ENCODE results near the gene FMOD. TPM values are rescaled to one million over a fixed set of nuclear protein-coding genes. Genes with fewer than 3 reads are reported as not detected.

Gene FMOD
- 1 to 10 TPM in 1 of 2 donors, under 1 TPM in 1; 0.68 to 1.4 TPM for total RNA-seq

GRCh38 chr1:203351037-203351625, at the start of gene FMOD:
TSS of gene FMOD (minus strand) at chr1:203351122. CDS start at chr1:203348270, 2,852 bp downstream.
- Mint-ChIP-seq H3K9me3 (no peaks in the 10 kb centered on the region), H3K27ac (peak within 1 kb of the TSS; percentile 27 to 69), H3K36me3 (no peaks in the 10 kb centered on the region)
- peak in 1 of 2 donors; percentile 64 for ATAC-seq
- DNase-seq (ENCODE audit: low spot score in 2 of 2), result no peak

DNA sequence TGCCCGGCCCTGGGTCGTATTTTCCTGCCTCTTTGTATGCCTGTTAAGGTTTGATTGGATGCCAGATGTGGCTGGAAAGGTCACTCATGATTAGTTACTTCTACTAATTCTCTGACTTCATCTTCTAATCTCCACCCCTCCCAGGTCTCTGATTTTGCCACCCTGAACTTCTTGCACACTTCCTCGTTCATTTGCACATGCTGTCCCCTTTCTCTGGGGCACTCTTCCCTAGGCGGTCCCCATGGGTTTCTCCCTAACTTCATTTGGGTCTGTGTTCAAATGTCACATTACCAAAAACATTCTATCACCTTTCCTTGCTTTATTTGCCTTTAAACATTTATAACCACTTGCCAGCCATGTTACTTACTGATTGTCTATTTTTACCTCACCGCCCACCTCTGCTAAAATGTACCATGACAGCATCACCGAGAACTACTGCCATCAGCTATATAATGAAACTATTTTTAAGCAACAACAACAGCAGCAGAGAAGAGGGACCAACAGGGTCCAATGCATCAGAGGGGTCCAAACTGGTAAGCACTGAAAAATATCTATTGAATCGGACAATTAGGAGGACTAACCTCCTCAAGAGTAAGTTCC, 45.8 kb upstream of the FMOD start:
- Mint-ChIP-seq H3K9me3 (no peaks in the 10 kb centered on the region), H3K36me3 (no peaks in the 10 kb centered on the region), H3K27ac (no peak overlapping the region)
- ATAC-seq, result no peak
- no peak for DNase-seq (ENCODE audit: low spot score in 2 of 2)

DNA sequence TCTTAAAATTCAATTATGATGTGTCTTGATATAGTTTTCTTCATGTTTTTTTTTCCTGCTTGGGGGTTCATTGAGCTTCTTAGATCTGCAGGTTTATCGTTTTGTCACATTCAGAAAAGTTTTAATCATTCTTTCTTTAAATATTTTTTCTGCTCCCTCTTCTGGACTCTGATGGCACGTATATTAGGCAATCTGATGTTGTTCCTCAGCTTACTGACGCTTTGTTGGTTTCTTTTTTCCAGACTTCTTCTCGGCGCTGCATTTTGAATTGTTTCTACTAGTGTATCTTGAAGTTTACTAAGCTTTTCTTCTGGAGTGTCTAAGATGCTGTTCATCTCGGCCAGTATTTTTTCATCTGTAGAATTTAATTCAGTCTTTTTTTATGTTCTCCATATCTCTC, 44.8 kb upstream of the FMOD start:
- Mint-ChIP-seq H3K27ac (no peak overlapping the region), H3K36me3 (no peaks in the 10 kb centered on the region), H3K9me3 (no peaks in the 10 kb centered on the region)
- DNase-seq (ENCODE audit: low spot score in 2 of 2) (no peak), ATAC-seq (no peak)

DNA sequence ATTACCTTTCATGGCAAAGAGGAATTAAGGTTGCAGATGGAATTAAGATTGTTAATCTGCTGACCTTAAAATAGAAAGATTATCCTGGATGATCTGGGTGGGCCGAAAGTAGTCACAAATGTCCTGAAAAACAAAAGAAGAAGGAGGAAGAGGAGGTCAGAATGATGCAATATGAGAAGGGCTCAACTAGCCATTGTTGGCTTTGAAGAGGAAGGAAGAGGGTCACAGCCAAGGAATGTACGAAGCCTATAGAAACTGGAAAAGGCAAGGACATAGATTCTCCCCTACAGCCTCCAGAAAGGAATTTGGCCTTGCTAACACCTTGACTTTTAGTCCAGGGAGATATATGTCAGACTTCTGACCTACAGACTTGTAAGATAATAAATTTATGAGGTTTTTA, 39.4 kb upstream of the FMOD start:
- no peaks in the 10 kb centered on the region for H3K9me3 Mint-ChIP-seq
- DNase-seq (ENCODE audit: low spot score in 2 of 2) (no peak), ATAC-seq (no peak)
- H3K27ac Mint-ChIP-seq, result no peak overlapping the region
- H3K36me3 Mint-ChIP-seq, result no peaks in the 10 kb centered on the region

- DNase-seq (ENCODE audit: low spot score in 2 of 2), result no peak
- no peak for ATAC-seq
- Mint-ChIP-seq H3K36me3 (no peaks in the 10 kb centered on the region), H3K27ac (no peak overlapping the region), H3K9me3 (no peaks in the 10 kb centered on the region)
Measured at GRCh38 chr1:203388683-203389082, 37.8 kb upstream of the FMOD start.

GRCh38 chr1:203382026-203382425, 31.1 kb upstream of the FMOD start:
- DNase-seq (ENCODE audit: low spot score in 2 of 2), result no peak
- ATAC-seq, result no peak
- no peaks in the 10 kb centered on the region for H3K9me3 Mint-ChIP-seq
- H3K27ac Mint-ChIP-seq, result no peak overlapping the region
- no peaks in the 10 kb centered on the region for H3K36me3 Mint-ChIP-seq

DNA sequence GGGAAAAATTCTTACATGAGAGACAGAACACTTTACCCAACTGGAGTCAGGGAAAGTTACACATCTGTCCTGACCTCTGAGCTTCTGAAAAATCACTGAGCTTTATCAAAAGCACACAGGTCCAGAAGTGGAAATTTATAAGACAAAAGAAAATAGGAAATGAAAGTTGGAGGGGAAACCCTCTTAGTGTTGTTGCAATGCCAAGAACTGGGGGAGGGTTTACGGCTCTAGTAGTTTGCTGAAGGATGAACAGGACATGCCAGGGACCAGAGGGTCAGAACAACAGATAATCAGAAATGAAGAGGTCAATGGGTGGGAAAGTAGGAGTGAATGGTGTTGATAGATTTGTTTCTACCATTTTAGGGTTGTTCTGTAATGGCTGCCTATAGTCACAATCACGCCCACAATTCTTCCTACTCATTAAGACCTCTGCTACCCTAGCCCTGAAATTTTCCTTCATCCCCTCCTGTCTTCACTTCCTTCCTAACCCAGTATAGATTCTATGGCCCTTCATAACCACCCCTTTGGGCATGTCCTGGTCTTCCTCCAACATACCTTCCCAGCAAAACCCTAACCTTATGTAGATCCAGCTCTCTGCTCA, 30.3 kb upstream of the FMOD start:
- Mint-ChIP-seq H3K36me3 (no peaks in the 10 kb centered on the region), H3K27ac (no peak overlapping the region), H3K9me3 (no peaks in the 10 kb centered on the region)
- ATAC-seq (no peak), DNase-seq (ENCODE audit: low spot score in 2 of 2) (no peak)

DNA sequence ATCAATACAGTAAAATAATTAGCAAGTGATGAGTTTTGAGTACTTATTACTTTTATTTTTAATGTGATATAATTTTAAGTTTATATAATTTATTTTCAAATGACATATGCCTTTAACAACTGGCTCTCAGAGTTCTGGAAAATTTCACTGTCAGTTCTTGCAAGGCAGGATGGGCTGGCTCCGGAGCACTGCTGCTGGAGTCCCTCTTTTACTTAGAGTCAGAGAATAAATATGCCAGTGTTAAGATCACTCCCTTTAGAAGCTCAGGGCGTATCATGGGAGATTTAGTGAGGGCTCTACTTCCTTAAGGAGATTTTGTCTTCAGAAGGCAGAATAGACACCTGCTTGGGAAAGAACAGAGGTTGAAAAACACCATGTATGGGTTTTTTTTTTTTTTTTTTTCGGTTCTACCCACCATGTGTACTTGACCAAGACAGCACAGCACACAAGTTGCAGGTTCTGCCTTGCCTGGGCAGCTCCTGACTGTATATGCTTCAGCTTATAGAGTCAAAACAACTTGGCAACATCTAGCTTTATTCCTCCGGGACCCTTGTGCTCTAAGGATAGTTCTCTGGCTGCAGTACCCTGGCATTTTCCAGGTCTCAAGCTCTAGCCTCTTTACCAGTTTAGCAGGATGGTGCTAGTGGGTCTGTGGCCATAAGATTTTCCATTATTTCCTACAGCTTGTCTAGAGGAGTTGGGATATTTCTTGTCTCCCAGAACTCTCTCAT, 29.7 kb upstream of the FMOD start:
- Mint-ChIP-seq H3K9me3 (no peaks in the 10 kb centered on the region), H3K36me3 (no peaks in the 10 kb centered on the region)
- no peak for ATAC-seq

GRCh38 chr1:203379825-203380224, 28.9 kb upstream of the FMOD start:
- no peak for DNase-seq (ENCODE audit: low spot score in 2 of 2)
- H3K36me3 Mint-ChIP-seq, result no peaks in the 10 kb centered on the region
- no peak for ATAC-seq
- H3K9me3 Mint-ChIP-seq, result no peaks in the 10 kb centered on the region
- H3K27ac Mint-ChIP-seq, result no peak overlapping the region

More for the DNA sequence above, 29.7 kb upstream of the FMOD start:
- no peak for DNase-seq (ENCODE audit: low spot score in 2 of 2)
- no peak overlapping the region for H3K27ac Mint-ChIP-seq

- no peaks in the 10 kb centered on the region for H3K36me3 Mint-ChIP-seq
- no peak overlapping the region for H3K27ac Mint-ChIP-seq
- DNase-seq (ENCODE audit: low spot score in 2 of 2) (no peak), ATAC-seq (no peak)
- H3K9me3 Mint-ChIP-seq, result no peaks in the 10 kb centered on the region
Measured at GRCh38 chr1:203378556-203379245, 27.8 kb upstream of the FMOD start.

- no peak overlapping the region for H3K27ac Mint-ChIP-seq
- ATAC-seq (no peak), DNase-seq (ENCODE audit: low spot score in 2 of 2) (no peak)
- H3K9me3 Mint-ChIP-seq, result no peaks in the 10 kb centered on the region
- H3K36me3 Mint-ChIP-seq, result no peaks in the 10 kb centered on the region
Measured at GRCh38 chr1:203373991-203374390, 23.1 kb upstream of the FMOD start.

GRCh38 chr1:203373002-203373401, 22.1 kb upstream of the FMOD start:
- Mint-ChIP-seq H3K27ac (no peak overlapping the region), H3K36me3 (no peaks in the 10 kb centered on the region), H3K9me3 (no peaks in the 10 kb centered on the region)
- DNase-seq (ENCODE audit: low spot score in 2 of 2) (no peak), ATAC-seq (no peak)

GRCh38 chr1:203371288-203371687, 20.4 kb upstream of the FMOD start:
- H3K36me3 Mint-ChIP-seq, result no peaks in the 10 kb centered on the region
- H3K9me3 Mint-ChIP-seq, result no peaks in the 10 kb centered on the region
- no peak for ATAC-seq
- no peak for DNase-seq (ENCODE audit: low spot score in 2 of 2)
- H3K27ac Mint-ChIP-seq, result no peak overlapping the region

GRCh38 chr1:203369666-203370065, 18.7 kb upstream of the FMOD start:
- H3K27ac Mint-ChIP-seq, result peak overlapping the region in 1 of 2 donors; percentile 7
- no peak for DNase-seq (ENCODE audit: low spot score in 2 of 2)
- H3K36me3 Mint-ChIP-seq, result no peaks in the 10 kb centered on the region
- no peaks in the 10 kb centered on the region for H3K9me3 Mint-ChIP-seq
- ATAC-seq, result no peak

- peak overlapping the region in 1 of 2 donors; percentile 7 for H3K27ac Mint-ChIP-seq
- H3K9me3 Mint-ChIP-seq, result no peaks in the 10 kb centered on the region
- ATAC-seq (no peak), DNase-seq (ENCODE audit: low spot score in 2 of 2) (no peak)
- no peaks in the 10 kb centered on the region for H3K36me3 Mint-ChIP-seq
Measured at GRCh38 chr1:203368624-203369451, 17.9 kb upstream of the FMOD start.

- Mint-ChIP-seq H3K27ac (no peak overlapping the region), H3K9me3 (no peaks in the 10 kb centered on the region), H3K36me3 (no peaks in the 10 kb centered on the region)
- ATAC-seq (no peak), DNase-seq (ENCODE audit: low spot score in 2 of 2) (no peak)
Measured at GRCh38 chr1:203367057-203367456, 16.1 kb upstream of the FMOD start.
